HepG2 (cell line): ENCODE data around the gene MLANA. TPM values are rescaled to one million over a fixed set of nuclear protein-coding genes. Genes with fewer than 3 reads are reported as not detected.
A peak's percentile ranks its signal among the peaks of the same experiment; 100 is the strongest.

ENCODE experiments used
- ATAC-seq: fragments of 200-7000 bp; cut with Tn5 transposase; 3 replicates; pipeline ENCODE4 v1.9.1; 2020; ENCODE audit warnings: mild to moderate bottlenecking, moderate library complexity
- BruUV-seq: library from RNA; stranded (reverse); fragments of 400-500 nt; replicated peaks from 2 replicates; lab custom pipeline; 2021; lab: Mats Ljungman, UMichigan
- CTCF ChIA-PET: fragments of 300-600 bp; formaldehyde crosslinking; extraction: SDS; loops from one replicate; lab custom pipeline; 2021; ENCODE audit warnings: low total read pairs, inconsistent platforms, low intra/inter-chr PET ratio; lab: Yijun Ruan, JAX
- POLR2A ChIA-PET: fragments of 350-600 bp; sonication (Branson Sonifier 250); formaldehyde crosslinking; loops from one replicate; lab custom pipeline; 2020; ENCODE audit warnings: antibody characterized with exemption, inconsistent platforms; lab: Yijun Ruan, JAX
- DNase-seq: peaks from one replicate; pipeline ENCODE4 v3.0.0-alpha.2; 2015; ENCODE audit warnings: low spot score
- FAIRE-seq: peaks from 3 replicates; lab custom pipeline; 2011; peaks lifted over from hg19 to GRCh38; lab: Jason Lieb, UNC
- H2AFZ ChIP-seq: one replicate; pipeline ENCODE4 v1.6.1; 2011; ENCODE audit warnings: low read length, inconsistent platforms
- H3K27ac ChIP-seq: fragments of 300-600 bp; 3 replicates; pipeline ENCODE4 v1.8.0; 2011; ENCODE audit warnings: mixed run types, mild to moderate bottlenecking, mixed read lengths, low read length, inconsistent platforms; ENCODE audit not compliant: insufficient read depth; ENCODE audit errors: extremely low read length
- H3K27me3 ChIP-seq, 2 experiments: fragments of 200-600 bp in 1 of 2; 2 replicates in 1 of 2; 3 replicates in 1 of 2; pipeline versions ENCODE4 v1.6.0 to v1.8.0; 2011; ENCODE audit warnings: low read length in 2 of 2, mild to moderate bottlenecking in 2 of 2, moderate library complexity in 2 of 2, inconsistent platforms in 1 of 2; ENCODE audit not compliant: insufficient read depth in 2 of 2, control insufficient read depth in 1 of 2
- H3K36me3 ChIP-seq, 2 experiments: fragments of 200-600 bp in 1 of 2; replicated peaks in 1 of 2; 2 replicates in 1 of 2; 3 replicates in 1 of 2; pipeline versions ENCODE4 v1.5.1 to v1.8.0; 2011; ENCODE audit warnings: low read length in 2 of 2, inconsistent platforms in 1 of 2; ENCODE audit not compliant: insufficient read depth in 2 of 2, control insufficient read depth in 1 of 2
- H3K4me1 ChIP-seq: 2 replicates; pipeline ENCODE4 v1.5.1; 2012; ENCODE audit warnings: low read length, inconsistent platforms; ENCODE audit not compliant: insufficient read depth
- H3K4me2 ChIP-seq: 2 replicates; pipeline ENCODE4 v1.6.0; 2011; ENCODE audit warnings: low read depth, low read length, inconsistent platforms
- H3K4me3 ChIP-seq, 3 experiments: fragments of 200-600 bp in 1 of 3; sonication (generic), shearing (Covaris generic) in 1 of 3; replicated peaks in 1 of 3; 2 replicates each; pipeline ENCODE4 v1.5.1; 2011 to 2016; ENCODE audit warnings: low read length in 3 of 3, inconsistent platforms in 2 of 3, low read depth in 2 of 3, mild to moderate bottlenecking in 2 of 3, control low read depth in 1 of 3, mixed read lengths in 1 of 3; ENCODE audit not compliant: insufficient read depth in 1 of 3
- H3K79me2 ChIP-seq: one replicate; pipeline ENCODE4 v1.6.1; 2011; ENCODE audit warnings: low read length, inconsistent platforms; ENCODE audit not compliant: insufficient read depth
- H3K9ac ChIP-seq: 2 replicates; pipeline ENCODE4 v1.6.0; 2011; ENCODE audit warnings: mild to moderate bottlenecking, low read depth, low read length, inconsistent platforms; ENCODE audit not compliant: insufficient read depth
- H3K9me3 ChIP-seq: 2 replicates; pipeline ENCODE4 v1.5.1; 2012; ENCODE audit warnings: mild to moderate bottlenecking, low read length
- H4K20me1 ChIP-seq: 2 replicates; pipeline ENCODE4 v1.6.0; 2011; ENCODE audit warnings: inconsistent platforms, mild to moderate bottlenecking, low read length, moderate library complexity; ENCODE audit not compliant: insufficient read depth
- CEBPZ ChIP-seq: IDR thresholded peaks from 2 replicates; pipeline ENCODE4 v1.6.1; 2012; ENCODE audit warnings: low read length, improper control_type of control experiment
- FOXA3 ChIP-seq: IDR thresholded peaks from 2 replicates; pipeline ENCODE4 v1.6.1; 2016; ENCODE audit warnings: missing genetic modification reagents, missing compliant biosample characterization
- FOXK1 ChIP-seq: sonication (generic); formaldehyde crosslinking; IDR thresholded peaks from 2 replicates; pipeline ENCODE4 v1.4.0; 2020; ENCODE audit warnings: low read depth, missing genetic modification reagents, borderline replicate concordance
- KLF16 ChIP-seq, 2 experiments: sonication (generic) in 1 of 2; formaldehyde crosslinking in 1 of 2; IDR thresholded peaks; 2 replicates each; pipeline versions ENCODE4 v1.6.1 to v1.8.0; 2016 to 2023; ENCODE audit warnings: missing genetic modification reagents in 2 of 2, missing compliant biosample characterization in 1 of 2
- KLF9 ChIP-seq: IDR thresholded peaks from 2 replicates; pipeline ENCODE4 v1.6.1; 2016; ENCODE audit warnings: low read depth
- MED1 ChIP-seq: sonication (generic); formaldehyde crosslinking; IDR thresholded peaks from 2 replicates; pipeline ENCODE4 v1.4.0; 2020; ENCODE audit warnings: missing genetic modification reagents
- SOX13 ChIP-seq, 3 experiments: fragments of 450-650 bp in 1 of 3; sonication (generic) in 1 of 3; formaldehyde crosslinking in 1 of 3; IDR thresholded peaks in 2 of 3; conservative IDR thresholded peaks in 1 of 3; 2 replicates each; pipeline versions ENCODE4 v1.5.0 to v1.6.1; 2016 to 2020; ENCODE audit warnings: antibody characterized with exemption in 1 of 3, mild to moderate bottlenecking in 1 of 3, missing compliant biosample characterization in 1 of 3, missing genetic modification reagents in 1 of 3, moderate library complexity in 1 of 3
- ZFP90 ChIP-seq: sonication (generic); formaldehyde crosslinking; IDR thresholded peaks from 2 replicates; pipeline ENCODE4 v1.8.0; 2022; ENCODE audit warnings: missing genetic modification reagents, mild to moderate bottlenecking, inconsistent platforms, borderline replicate concordance
- ZNF770 ChIP-seq: sonication (generic); formaldehyde crosslinking; IDR thresholded peaks from 2 replicates; pipeline ENCODE4 v1.5.0; 2020; ENCODE audit warnings: mild to moderate bottlenecking, missing genetic modification reagents
- WGBS: methylation state at CpG from one replicate; pipeline ENCODE4 v1.1.6; 2017; ENCODE audit warnings: low lambda C conversion rate; 5-methylcytosine and 5-hydroxymethylcytosine counted together
- in situ Hi-C: cut with HindIII; loops from 2 replicates; pipeline ENCODE4 v1.10.0; 2017; ENCODE audit warnings: low pct_unique_long_range_greater_than_20kb; ENCODE audit not compliant: extremely low pct_ligation_motif_present
- intact Hi-C: fragments of 100-400 bp; cut with micrococcal nuclease; formaldehyde crosslinking; loops from one replicate; pipeline ENCODE4 v1.10.0; 2022; ENCODE audit not compliant: unreplicated experiment
- polyA plus RNA-seq, 8 experiments: library from polyadenylated mRNA; depleted of rRNA in 3 of 8; stranded (reverse) in 7 of 8; unstranded in 1 of 8; fragments of >200 nt; fragmentation: Illumina TruSeq in 4 of 8; extraction: Trizol in 4 of 8; gene quantifications; 2 replicates each; pipeline versions ENCODE4 v1.2.1 to v1.2.3, GENCODE V29; 2011 to 2016; ENCODE audit warnings: low read depth in 4 of 8, missing spikeins in 1 of 8, mixed read lengths in 1 of 8; ENCODE audit not compliant: insufficient read depth in 1 of 8
- total RNA-seq, 5 experiments: library from RNA; depleted of rRNA; stranded (reverse); fragments of >200 nt; fragmentation: Illumina TruSeq; extraction: Trizol; gene quantifications; 2 replicates each; pipeline ENCODE4 v1.2.3, GENCODE V29; 2016; ENCODE audit warnings: low read depth in 1 of 5

MLANA gene
- total and polyA plus RNA-seq, 2 of the 13 experiments (the other 11 are each of a cell fraction or from before 2014, with no cell fraction given): 0.11 to 0.18 TPM

- no peak overlapping the region for H3K4me3 ChIP-seq
- DNase-seq (no peak), ATAC-seq (no peak), FAIRE-seq (no peak)
- H3K9ac ChIP-seq: no peak overlapping the region
- intact Hi-C loops: no loop called here
- TF ChIP-seq KLF16 (CRISPR knock-in tag; IDR thresholded peaks at IDR 0.05) (no peak), ZFP90 (CRISPR knock-in tag) (peak; percentile 64; the same call in 1 of the 2 replicates), KLF9 (no peak), FOXA3 (no peak), FOXK1 (CRISPR knock-in tag) (no peak), ZNF770 (CRISPR knock-in tag) (peak; percentile 79)
- CTCF ChIA-PET: no interaction called here
- H3K9me3 ChIP-seq: no peaks in the 10 kb centered on the region
- H3K4me2 ChIP-seq: no peak overlapping the region
- POLR2A ChIA-PET: interaction anchor here (0.7 to 1.0 kb wide), 2 partner anchors 8 to 152 kb away, joined by 3 read pairs; no protein-coding TSS in a partner anchor
- H3K36me3 ChIP-seq: no peaks in the 10 kb centered on the region
- H2AFZ ChIP-seq: no peak overlapping the region
- no TSS peak for BruUV-seq
- H3K27ac ChIP-seq: no peak overlapping the region
- no peaks in the 10 kb centered on the region for H3K27me3 ChIP-seq
- in situ Hi-C loops: no loop called here
- no peaks in the 10 kb centered on the region for H3K79me2 ChIP-seq
- peaks cover 54% of the 10 kb centered on the region for H3K4me1 ChIP-seq
- H4K20me1 ChIP-seq: no peaks in the 10 kb centered on the region
Measured at GRCh38 chr9:5902377-5902776, 11.7 kb downstream of the MLANA start.

- FAIRE-seq: no peak
- no peak overlapping the region for H3K9ac ChIP-seq
- intact Hi-C loops (no loop called here), in situ Hi-C loops (no loop called here)
- no TSS peak for BruUV-seq
- CTCF ChIA-PET: no interaction called here
- no peak; the same call in 2 of the 3 replicates for ATAC-seq
- peaks cover 18% of the 10 kb centered on the region for H3K4me1 ChIP-seq
- 87% methylated on average over 3 of the region's 3 CpGs for WGBS
- H2AFZ ChIP-seq: no peak overlapping the region
- DNase-seq: no peak
- H3K79me2 ChIP-seq: no peaks in the 10 kb centered on the region
- no peak overlapping the region for H3K4me3 ChIP-seq
- POLR2A ChIA-PET: no interaction called here
- no peaks in the 10 kb centered on the region for H3K27me3 ChIP-seq
- H3K9me3 ChIP-seq: no peaks in the 10 kb centered on the region
- H3K36me3 ChIP-seq: no peaks in the 10 kb centered on the region
- no peak overlapping the region for H3K27ac ChIP-seq
- H4K20me1 ChIP-seq: no peaks in the 10 kb centered on the region
- no peak overlapping the region for H3K4me2 ChIP-seq
- TF ChIP-seq SOX13 (IDR thresholded peaks at IDR 0.05): no peak
- TF ChIP-seq SOX13 (CRISPR knock-in tag; conservative IDR thresholded peaks at IDR 0.05 in 1 of 2, IDR thresholded peaks at IDR 0.05 in 1 of 2): peak in 1 of 2 experiments; percentile 56; a peak in 1 of 4 replicates
- TF ChIP-seq MED1 (CRISPR knock-in tag): no peak
- no peak for TF ChIP-seq CEBPZ
Measured at GRCh38 chr9:5908918-5909317, 18.2 kb downstream of the MLANA start.
